GM19240 (cell line): ENCODE results near the gene MXRA8.
A peak's percentile ranks its signal among the peaks of the same experiment; 100 is the strongest.

ENCODE experiments used
- DNase-seq: peaks from one replicate; pipeline ENCODE4 v3.0.0; 2011; ENCODE audit warnings: low spot score; ENCODE audit not compliant: insufficient read length

Gene MXRA8

GRCh38 chr1:1349256-1350012 is 8.9 kb downstream of the MXRA8 start, which contains the start of gene DVL1:
Gene DVL1 (minus strand): TSS chr1:1349418. CDS start chr1:1349065, 353 bp downstream.
- DNase-seq = peak; percentile 93

- DNase-seq = no peak
Measured at GRCh38 chr1:1348420-1349255, 9.7 kb downstream of the MXRA8 start.

- no peak for DNase-seq
Measured at GRCh38 chr1:1347663-1348419, 10.5 kb downstream of the MXRA8 start.

GRCh38 chr1:1347026-1347595 is 11.2 kb downstream of the MXRA8 start:
- DNase-seq = no peak

- DNase-seq = no peak
Measured at GRCh38 chr1:1346501-1346890, 11.9 kb downstream of the MXRA8 start.

- no peak for DNase-seq
Measured at GRCh38 chr1:1345860-1346500, 12.4 kb downstream of the MXRA8 start.

GRCh38 chr1:1345384-1345783 is 13.0 kb downstream of the MXRA8 start:
- no peak for DNase-seq

- no peak for DNase-seq
Measured at GRCh38 chr1:1344655-1345361, 13.5 kb downstream of the MXRA8 start.

GRCh38 chr1:1343811-1344421 is 14.4 kb downstream of the MXRA8 start:
- no peak for DNase-seq

- DNase-seq = no peak
Measured at GRCh38 chr1:1342584-1343115, 15.7 kb downstream of the MXRA8 start.

GRCh38 chr1:1342061-1342562 is 16.2 kb downstream of the MXRA8 start:
- DNase-seq = no peak

GRCh38 chr1:1341549-1342021 is 16.8 kb downstream of the MXRA8 start:
- DNase-seq = no peak

- no peak for DNase-seq
Measured at GRCh38 chr1:1340791-1341548, 17.4 kb downstream of the MXRA8 start.

GRCh38 chr1:1340185-1340584 is 18.2 kb downstream of the MXRA8 start:
- DNase-seq = no peak

GRCh38 chr1:1338278-1338677 is 20.1 kb downstream of the MXRA8 start:
- DNase-seq = no peak

- DNase-seq = no peak
Measured at GRCh38 chr1:1337793-1338147, 20.6 kb downstream of the MXRA8 start.

- DNase-seq = no peak
Measured at GRCh38 chr1:1336931-1337792, 21.2 kb downstream of the MXRA8 start.

- DNase-seq = no peak
Measured at GRCh38 chr1:1336446-1336845, 21.9 kb downstream of the MXRA8 start.
